Naive thymus-derived CD4-positive, alpha-beta T cell (primary cell): ENCODE results near the gene NCOA3. TPM values are rescaled to one million over a fixed set of nuclear protein-coding genes. Genes with fewer than 3 reads are reported as not detected.
A peak's percentile ranks its signal among the peaks of the same experiment; 100 is the strongest.

Experiments
- ATAC-seq: fragments of 150-1000 bp; cut with Tn5 transposase; 2 replicates; pipeline ENCODE4 v1.10.0; 2021; ENCODE audit warnings: mild to moderate bottlenecking, moderate library complexity
- CTCF ChIA-PET: fragments of 350-600 bp; sonication (Branson Sonifier 250); formaldehyde crosslinking; loops from one replicate; lab custom pipeline; 2021; ENCODE audit warnings: antibody characterized with exemption; lab: Charles Lee
- POLR2A ChIA-PET: fragments of 350-600 bp; sonication (Branson Sonifier 250); formaldehyde crosslinking; loops from one replicate; lab custom pipeline; 2021; ENCODE audit warnings: antibody characterized with exemption, inconsistent platforms; lab: Charles Lee
- DNase-seq, 9 donors: peaks; one replicate each; pipeline versions ENCODE4 v3.0.0 to v3.0.0-alpha.2; 2020 to 2022; ENCODE audit warnings: mixed read lengths in 1 of 9
- H3K27ac ChIP-seq: one replicate; pipeline ENCODE4 v1.7.0; 2013; ENCODE audit warnings: mild to moderate bottlenecking, low read depth, low read length, moderate library complexity
- H3K27me3 ChIP-seq, 2 donors: one replicate each; pipeline ENCODE4 v1.7.0; 2013; ENCODE audit warnings: low read length in 2 of 2, mild to moderate bottlenecking in 2 of 2, moderate library complexity in 2 of 2; ENCODE audit not compliant: control insufficient read depth in 2 of 2, insufficient read depth in 2 of 2
- H3K36me3 ChIP-seq, 3 experiments: 1 replicate in 2 of 3; 2 replicates in 1 of 3; pipeline ENCODE4 v1.7.0; 2013; ENCODE audit warnings: low read length in 3 of 3, mild to moderate bottlenecking in 3 of 3, moderate library complexity in 1 of 3; ENCODE audit not compliant: insufficient read depth in 3 of 3, control insufficient read depth in 2 of 3
- H3K4me1 ChIP-seq, 2 donors: one replicate each; pipeline ENCODE4 v1.7.0; 2013; ENCODE audit warnings: low read length in 2 of 2, mild to moderate bottlenecking in 2 of 2, moderate library complexity in 1 of 2; ENCODE audit not compliant: control insufficient read depth in 2 of 2, insufficient read depth in 2 of 2
- H3K4me3 ChIP-seq: 2 replicates; pipeline ENCODE4 v1.7.0; 2013; ENCODE audit warnings: mild to moderate bottlenecking, low read length
- H3K9me3 ChIP-seq, 3 experiments: 1 replicate in 2 of 3; 2 replicates in 1 of 3; pipeline ENCODE4 v1.7.0; 2013; ENCODE audit warnings: low read length in 3 of 3; ENCODE audit not compliant: control insufficient read depth in 2 of 3
- H3K27ac Mint-ChIP-seq, 9 donors: one replicate each; pipeline ENCODE4 v1.8.0; 2020 to 2022; ENCODE audit warnings: mixed read lengths in 9 of 9, mild to moderate bottlenecking in 8 of 9, moderate library complexity in 5 of 9, inconsistent platforms in 2 of 9
- H3K27me3 Mint-ChIP-seq, 5 donors: one replicate each; pipeline ENCODE4 v1.8.0; 2021 to 2022; ENCODE audit warnings: mixed read lengths in 5 of 5, mild to moderate bottlenecking in 1 of 5
- H3K36me3 Mint-ChIP-seq, 5 donors: one replicate each; pipeline ENCODE4 v1.8.0; 2020 to 2022; ENCODE audit warnings: mixed read lengths in 5 of 5, mild to moderate bottlenecking in 3 of 5, inconsistent platforms in 1 of 5
- H3K4me1 Mint-ChIP-seq, 7 donors: one replicate each; pipeline ENCODE4 v1.8.0; 2020 to 2022; ENCODE audit warnings: mixed read lengths in 7 of 7, mild to moderate bottlenecking in 3 of 7, inconsistent platforms in 1 of 7
- H3K4me3 Mint-ChIP-seq, 10 donors: one replicate each; pipeline ENCODE4 v1.8.0; 2020 to 2022; ENCODE audit warnings: mild to moderate bottlenecking in 10 of 10, mixed read lengths in 10 of 10, moderate library complexity in 6 of 10, inconsistent platforms in 2 of 10
- H3K9me3 Mint-ChIP-seq, 11 donors: one replicate each; pipeline ENCODE4 v1.8.0; 2020 to 2022; ENCODE audit warnings: mixed read lengths in 11 of 11, mild to moderate bottlenecking in 4 of 11, inconsistent platforms in 1 of 11, moderate library complexity in 1 of 11
- intact Hi-C, 2 donors: fragments of 100-400 bp; cut with micrococcal nuclease; formaldehyde crosslinking; loops; one replicate each; pipeline ENCODE4 v1.15.1; 2023
- polyA plus RNA-seq, 2 donors: library from polyadenylated mRNA; unstranded; fragments of 300-500 nt; fragmentation: Illumina TruSeq; gene quantifications; one replicate each; pipeline ENCODE4 v1.2.3, GENCODE V29; 2021
- total RNA-seq, 6 experiments: library from RNA in 5 of 6; stranded (reverse) in 5 of 6; gene quantifications; 1 replicate in 5 of 6; 2 replicates in 1 of 6; pipeline ENCODE4 v1.2.3 and lab custom pipeline; 2021 to 2026

NCOA3 gene
- total and polyA plus RNA-seq, 7 experiments from 2014 or later = 20.3 to 115 (median 85.5) TPM

- POLR2A ChIA-PET = interaction anchor here (0.6 kb wide), 1 partner anchor 57 kb away, joined by 3 read pairs; no protein-coding TSS in a partner anchor
- intact Hi-C loops = no loop called here
- Mint-ChIP-seq H3K27me3 (no peaks in the 10 kb centered on the region), H3K4me1 (peaks cover 46 to 89% (median 73%) of the 10 kb centered on the region in 7 donors), H3K4me3 (peak overlapping the region in 2 of 10 donors; percentile 4 to 5), H3K9me3 (peaks cover 0 to 1% (median 0%) of the 10 kb centered on the region in 11 donors), H3K27ac (peak overlapping the region in 3 of 9 donors; percentile 0 to 12 (median 3)), H3K36me3 (peaks cover 4 to 23% (median 9%) of the 10 kb centered on the region in 5 donors)
- ATAC-seq (no peak), DNase-seq (no peak)
- Histone ChIP-seq H3K4me3 (no peak overlapping the region), H3K27me3 (no peaks in the 10 kb centered on the region), H3K9me3 (no peaks in the 10 kb centered on the region), H3K36me3 (no peaks in the 10 kb centered on the region), H3K27ac (no peak overlapping the region), H3K4me1 (peaks cover 0 to 3% of the 10 kb centered on the region in 2 donors)
- CTCF ChIA-PET = no interaction called here
Observed at GRCh38 chr20:47545499-47545898, 43.8 kb downstream of the NCOA3 start.

GRCh38 chr20:47546184-47547033 lies 44.7 kb downstream of the NCOA3 start:
- no peak for DNase-seq
- intact Hi-C loops = no loop called here
- Histone ChIP-seq H3K27ac (no peak overlapping the region), H3K36me3 (no peaks in the 10 kb centered on the region), H3K4me3 (no peak overlapping the region), H3K9me3 (no peaks in the 10 kb centered on the region), H3K27me3 (no peaks in the 10 kb centered on the region), H3K4me1 (peaks cover 0 to 3% of the 10 kb centered on the region in 2 donors)
- Mint-ChIP-seq H3K9me3 (peaks cover 0 to 1% (median 0%) of the 10 kb centered on the region in 11 donors), H3K4me3 (peak overlapping the region in 1 of 10 donors; percentile 25), H3K27ac (peak overlapping the region in 5 of 9 donors; percentile 0 to 36 (median 7)), H3K27me3 (no peaks in the 10 kb centered on the region), H3K36me3 (peaks cover 4 to 26% (median 10%) of the 10 kb centered on the region in 5 donors), H3K4me1 (peaks cover 44 to 89% (median 73%) of the 10 kb centered on the region in 7 donors)
- ChIA-PET POLR2A (no interaction called here), CTCF (no interaction called here)
- no peak for ATAC-seq

- POLR2A ChIA-PET = no interaction called here
- no peak for ATAC-seq
- Histone ChIP-seq H3K36me3 (no peaks in the 10 kb centered on the region), H3K4me1 (peaks cover 0 to 3% of the 10 kb centered on the region in 2 donors), H3K9me3 (no peaks in the 10 kb centered on the region), H3K27ac (no peak overlapping the region), H3K27me3 (no peaks in the 10 kb centered on the region), H3K4me3 (no peak overlapping the region)
- H3K4me3 Mint-ChIP-seq = no peak overlapping the region
- H3K36me3 Mint-ChIP-seq = peaks cover 4 to 26% (median 10%) of the 10 kb centered on the region in 5 donors
- peaks cover 39 to 86% (median 70%) of the 10 kb centered on the region in 7 donors for H3K4me1 Mint-ChIP-seq
- peaks cover 0 to 1% (median 0%) of the 10 kb centered on the region in 11 donors for H3K9me3 Mint-ChIP-seq
- H3K27ac Mint-ChIP-seq = peak overlapping the region in 2 of 9 donors; percentile 15 to 29
- no peak for DNase-seq
- no peaks in the 10 kb centered on the region for H3K27me3 Mint-ChIP-seq
- intact Hi-C loops = no loop called here
- CTCF ChIA-PET = no interaction called here
Observed at GRCh38 chr20:47547034-47547387, 45.3 kb downstream of the NCOA3 start.

- Mint-ChIP-seq H3K4me3 (peak overlapping the region in 3 of 10 donors; percentile 7 to 35 (median 18)), H3K36me3 (peaks cover 4 to 26% (median 17%) of the 10 kb centered on the region in 5 donors), H3K27ac (peak overlapping the region in 6 of 9 donors; percentile 42 to 63 (median 46)), H3K27me3 (no peaks in the 10 kb centered on the region), H3K4me1 (peaks cover 25 to 65% (median 51%) of the 10 kb centered on the region in 7 donors), H3K9me3 (peaks cover 0 to 2% (median 0%) of the 10 kb centered on the region in 11 donors)
- ChIA-PET CTCF (no interaction called here), POLR2A (no interaction called here)
- H3K4me3 ChIP-seq = no peak overlapping the region
- H3K9me3 ChIP-seq = no peaks in the 10 kb centered on the region
- no peaks in the 10 kb centered on the region for H3K27me3 ChIP-seq
- DNase-seq (no peak), ATAC-seq (no peak)
- intact Hi-C loops = no loop called here
- no peaks in the 10 kb centered on the region for H3K4me1 ChIP-seq
- H3K36me3 ChIP-seq = no peaks in the 10 kb centered on the region
- H3K27ac ChIP-seq = no peak overlapping the region
Observed at GRCh38 chr20:47549671-47550070, 48.0 kb downstream of the NCOA3 start.

- ATAC-seq (no peak), DNase-seq (no peak)
- H3K27ac Mint-ChIP-seq = peak overlapping the region in 1 of 9 donors; percentile 23
- intact Hi-C loops = no loop called here
- Histone ChIP-seq H3K27ac (no peak overlapping the region), H3K27me3 (no peaks in the 10 kb centered on the region), H3K4me1 (peaks cover 0 to 1% of the 10 kb centered on the region in 2 donors), H3K9me3 (no peaks in the 10 kb centered on the region), H3K36me3 (no peaks in the 10 kb centered on the region), H3K4me3 (no peak overlapping the region)
- ChIA-PET POLR2A (no interaction called here), CTCF (no interaction called here)
- no peak overlapping the region for H3K4me3 Mint-ChIP-seq
- peaks cover 0 to 2% (median 0%) of the 10 kb centered on the region in 11 donors for H3K9me3 Mint-ChIP-seq
- H3K4me1 Mint-ChIP-seq = peaks cover 21 to 61% (median 47%) of the 10 kb centered on the region in 7 donors
- H3K36me3 Mint-ChIP-seq = peaks cover 3 to 26% (median 19%) of the 10 kb centered on the region in 5 donors
- no peaks in the 10 kb centered on the region for H3K27me3 Mint-ChIP-seq
Observed at GRCh38 chr20:47551222-47551621, 49.5 kb downstream of the NCOA3 start.

- Histone ChIP-seq H3K4me1 (peaks cover 0 to 4% of the 10 kb centered on the region in 2 donors), H3K9me3 (no peaks in the 10 kb centered on the region), H3K27me3 (no peaks in the 10 kb centered on the region), H3K4me3 (no peak overlapping the region), H3K27ac (no peak overlapping the region), H3K36me3 (no peaks in the 10 kb centered on the region)
- Mint-ChIP-seq H3K9me3 (peaks cover 0 to 2% (median 0%) of the 10 kb centered on the region in 11 donors), H3K4me3 (no peak overlapping the region), H3K27me3 (no peaks in the 10 kb centered on the region), H3K36me3 (peaks cover under 1 to 25% (median 15%) of the 10 kb centered on the region in 5 donors), H3K4me1 (peaks cover 17 to 61% (median 49%) of the 10 kb centered on the region in 7 donors), H3K27ac (peak overlapping the region in 2 of 9 donors; percentile 30 to 46)
- ChIA-PET CTCF (no interaction called here), POLR2A (no interaction called here)
- DNase-seq = no peak
- no peak for ATAC-seq
- intact Hi-C loops = no loop called here
Observed at GRCh38 chr20:47551841-47552240, 50.2 kb downstream of the NCOA3 start.
